ENCODE data around the gene DCBLD1.

GRCh38 chr6:117501722-117502121 is 19.2 kb downstream of the DCBLD1 start:
- TF ChIP-seq, protein P1, sequence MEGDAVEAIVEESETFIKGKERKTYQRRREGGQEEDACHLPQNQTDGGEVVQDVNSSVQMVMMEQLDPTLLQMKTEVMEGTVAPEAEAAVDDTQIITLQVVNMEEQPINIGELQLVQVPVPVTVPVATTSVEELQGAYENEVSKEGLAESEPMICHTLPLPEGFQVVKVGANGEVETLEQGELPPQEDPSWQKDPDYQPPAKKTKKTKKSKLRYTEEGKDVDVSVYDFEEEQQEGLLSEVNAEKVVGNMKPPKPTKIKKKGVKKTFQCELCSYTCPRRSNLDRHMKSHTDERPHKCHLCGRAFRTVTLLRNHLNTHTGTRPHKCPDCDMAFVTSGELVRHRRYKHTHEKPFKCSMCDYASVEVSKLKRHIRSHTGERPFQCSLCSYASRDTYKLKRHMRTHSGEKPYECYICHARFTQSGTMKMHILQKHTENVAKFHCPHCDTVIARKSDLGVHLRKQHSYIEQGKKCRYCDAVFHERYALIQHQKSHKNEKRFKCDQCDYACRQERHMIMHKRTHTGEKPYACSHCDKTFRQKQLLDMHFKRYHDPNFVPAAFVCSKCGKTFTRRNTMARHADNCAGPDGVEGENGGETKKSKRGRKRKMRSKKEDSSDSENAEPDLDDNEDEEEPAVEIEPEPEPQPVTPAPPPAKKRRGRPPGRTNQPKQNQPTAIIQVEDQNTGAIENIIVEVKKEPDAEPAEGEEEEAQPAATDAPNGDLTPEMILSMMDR (IDR thresholded peaks at IDR 0.05): no peak
- TF ChIP-seq POLR2A (IDR thresholded peaks at IDR 0.05): no peak
